ENCODE data around the gene FOXP2.

Gene FOXP2

DNA sequence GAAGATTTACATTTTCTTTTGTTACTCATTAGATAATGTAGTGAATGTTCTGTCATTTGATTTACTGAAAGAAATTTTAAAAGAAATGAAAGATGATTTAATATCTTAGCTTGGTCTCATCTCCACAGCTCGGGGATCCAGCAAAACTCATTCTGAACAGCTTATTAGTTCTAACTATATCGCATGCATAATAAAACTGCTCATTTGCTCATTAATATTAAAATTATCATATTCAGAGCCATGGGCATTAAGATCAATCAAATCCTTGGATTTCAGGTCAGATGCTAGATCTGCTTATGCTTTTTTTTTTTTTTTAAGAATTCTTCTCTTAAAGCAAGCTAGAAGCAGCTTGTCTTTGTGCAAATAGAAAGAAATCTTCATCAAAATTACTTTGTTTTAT, 246.1 kb downstream of the FOXP2 start:
- in situ Hi-C loops (cut with HindIII; ENCODE audit: low sequenced_read_pairs): no loop called here
- H3K4me3 ChIP-seq (ENCODE audit: low read depth, low read length): no peak overlapping the region
- no peak for DNase-seq (ENCODE audit: low read depth, low spot score)
- TF ChIP-seq, protein P1, sequence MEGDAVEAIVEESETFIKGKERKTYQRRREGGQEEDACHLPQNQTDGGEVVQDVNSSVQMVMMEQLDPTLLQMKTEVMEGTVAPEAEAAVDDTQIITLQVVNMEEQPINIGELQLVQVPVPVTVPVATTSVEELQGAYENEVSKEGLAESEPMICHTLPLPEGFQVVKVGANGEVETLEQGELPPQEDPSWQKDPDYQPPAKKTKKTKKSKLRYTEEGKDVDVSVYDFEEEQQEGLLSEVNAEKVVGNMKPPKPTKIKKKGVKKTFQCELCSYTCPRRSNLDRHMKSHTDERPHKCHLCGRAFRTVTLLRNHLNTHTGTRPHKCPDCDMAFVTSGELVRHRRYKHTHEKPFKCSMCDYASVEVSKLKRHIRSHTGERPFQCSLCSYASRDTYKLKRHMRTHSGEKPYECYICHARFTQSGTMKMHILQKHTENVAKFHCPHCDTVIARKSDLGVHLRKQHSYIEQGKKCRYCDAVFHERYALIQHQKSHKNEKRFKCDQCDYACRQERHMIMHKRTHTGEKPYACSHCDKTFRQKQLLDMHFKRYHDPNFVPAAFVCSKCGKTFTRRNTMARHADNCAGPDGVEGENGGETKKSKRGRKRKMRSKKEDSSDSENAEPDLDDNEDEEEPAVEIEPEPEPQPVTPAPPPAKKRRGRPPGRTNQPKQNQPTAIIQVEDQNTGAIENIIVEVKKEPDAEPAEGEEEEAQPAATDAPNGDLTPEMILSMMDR (IDR thresholded peaks at IDR 0.05; ENCODE audit: low read depth, low read length): no peak

DNA sequence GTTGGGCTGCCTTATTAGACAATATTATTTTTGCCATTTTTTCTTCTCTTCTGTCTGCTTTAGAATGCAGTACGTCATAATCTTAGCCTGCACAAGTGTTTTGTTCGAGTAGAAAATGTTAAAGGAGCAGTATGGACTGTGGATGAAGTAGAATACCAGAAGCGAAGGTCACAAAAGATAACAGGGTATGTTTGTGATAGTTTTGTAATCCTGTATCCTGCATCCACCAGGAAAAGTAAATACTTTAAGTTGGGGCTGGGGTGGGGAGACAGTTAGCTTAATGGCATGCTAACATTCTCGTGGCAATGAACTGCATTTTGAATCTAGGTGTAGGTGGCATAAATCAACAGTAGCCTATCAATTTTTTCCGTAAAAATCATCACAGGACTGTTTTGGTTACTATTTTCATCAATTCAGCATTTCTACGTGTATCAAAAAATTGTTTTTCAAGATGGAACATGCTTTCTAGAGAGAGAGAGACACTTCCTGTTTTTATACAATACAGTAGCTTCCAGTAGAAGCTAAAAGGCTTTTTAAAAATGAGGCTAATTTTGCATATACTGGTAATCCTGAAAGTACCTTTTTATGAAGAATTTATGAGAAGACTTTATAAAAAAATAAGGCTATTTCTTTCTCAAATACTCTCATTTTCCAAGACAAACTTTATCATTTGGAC, 247.5 kb downstream of the FOXP2 start:
- no peak for DNase-seq (ENCODE audit: low read depth, low spot score)
- TF ChIP-seq, protein P1 (IDR thresholded peaks at IDR 0.05; ENCODE audit: low read depth, low read length): no peak
- H3K4me3 ChIP-seq (ENCODE audit: low read depth, low read length): no peak overlapping the region
- in situ Hi-C loops (cut with HindIII; ENCODE audit: low sequenced_read_pairs): no loop called here

DNA sequence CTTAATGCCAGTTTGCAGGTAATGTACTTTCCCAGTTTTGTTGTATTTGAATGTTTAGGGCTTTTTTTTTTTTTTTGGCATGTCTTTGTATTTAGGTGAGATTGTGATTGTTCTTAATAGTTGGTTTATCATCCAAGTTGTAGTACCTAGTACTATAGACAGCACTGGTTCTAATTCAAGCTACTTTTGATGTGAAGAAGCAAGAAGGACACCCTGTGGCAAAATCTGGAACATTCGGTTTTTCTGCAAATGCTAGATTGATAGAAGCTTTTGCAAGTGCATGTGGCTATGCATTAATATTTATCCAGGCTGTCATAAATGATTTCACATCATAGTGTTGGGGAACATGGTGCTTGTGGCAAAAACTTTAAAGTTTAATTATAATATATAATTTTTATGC, 248.9 kb downstream of the FOXP2 start:
- in situ Hi-C loops (cut with HindIII; ENCODE audit: low sequenced_read_pairs): no loop called here
- TF ChIP-seq, protein P1 (IDR thresholded peaks at IDR 0.05; ENCODE audit: low read depth, low read length): peak; percentile 47
- no peak overlapping the region for H3K4me3 ChIP-seq (ENCODE audit: low read depth, low read length)
- DNase-seq (ENCODE audit: low read depth, low spot score): peak; percentile 59

DNA sequence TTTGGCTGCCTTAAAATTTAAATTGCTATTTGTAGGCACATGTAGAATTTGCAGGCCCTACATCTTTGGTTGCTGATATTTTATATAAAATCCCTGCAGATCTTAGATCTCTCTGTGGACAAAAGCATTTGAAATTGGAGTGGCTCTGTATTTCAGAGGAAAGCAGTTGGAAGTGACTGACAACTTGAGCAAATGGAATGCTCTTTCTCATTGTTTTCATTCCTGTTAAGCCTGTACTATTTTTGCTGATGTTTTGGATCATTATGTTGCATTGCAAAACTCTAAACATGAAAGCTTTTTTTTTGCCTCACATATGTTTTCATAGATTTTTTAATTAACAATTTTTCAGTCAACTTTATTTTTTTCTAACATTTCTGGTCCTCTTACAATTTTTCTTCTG, 256.1 kb downstream of the FOXP2 start:
- TF ChIP-seq, protein P1 (IDR thresholded peaks at IDR 0.05; ENCODE audit: low read depth, low read length): no peak
- in situ Hi-C loops (cut with HindIII; ENCODE audit: low sequenced_read_pairs): no loop called here
- DNase-seq (ENCODE audit: low read depth, low spot score): no peak
- no peak overlapping the region for H3K4me3 ChIP-seq (ENCODE audit: low read depth, low read length)

DNA sequence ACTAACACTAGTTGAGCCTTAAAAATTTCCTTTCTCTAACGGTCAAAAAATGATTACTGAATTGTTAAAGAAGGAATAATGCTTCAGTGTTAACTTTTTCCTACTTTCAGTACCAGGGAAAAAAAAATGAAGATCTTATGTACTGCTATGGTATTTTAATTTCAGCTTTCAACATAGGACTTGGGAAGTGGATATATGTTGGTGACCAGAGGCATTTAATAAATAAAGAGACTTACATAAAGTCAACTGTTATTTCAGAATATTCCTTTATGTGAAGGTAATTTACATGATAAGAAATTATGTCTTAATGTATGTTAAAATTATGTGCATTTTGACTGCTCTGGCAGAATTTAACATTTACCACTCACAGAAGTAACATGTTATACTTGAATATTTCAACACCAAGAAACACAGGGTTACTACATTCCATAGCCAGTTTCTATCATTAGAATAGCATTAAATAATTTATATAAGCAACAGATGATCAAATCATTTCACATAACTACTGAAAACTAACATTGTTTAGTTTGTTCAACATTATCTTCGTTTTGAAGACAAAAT, 257.0 kb downstream of the FOXP2 start:
- in situ Hi-C loops (cut with HindIII; ENCODE audit: low sequenced_read_pairs): no loop called here
- no peak overlapping the region for H3K4me3 ChIP-seq (ENCODE audit: low read depth, low read length)
- DNase-seq (ENCODE audit: low read depth, low spot score): no peak
- TF ChIP-seq, protein P1 (IDR thresholded peaks at IDR 0.05; ENCODE audit: low read depth, low read length): no peak

DNA sequence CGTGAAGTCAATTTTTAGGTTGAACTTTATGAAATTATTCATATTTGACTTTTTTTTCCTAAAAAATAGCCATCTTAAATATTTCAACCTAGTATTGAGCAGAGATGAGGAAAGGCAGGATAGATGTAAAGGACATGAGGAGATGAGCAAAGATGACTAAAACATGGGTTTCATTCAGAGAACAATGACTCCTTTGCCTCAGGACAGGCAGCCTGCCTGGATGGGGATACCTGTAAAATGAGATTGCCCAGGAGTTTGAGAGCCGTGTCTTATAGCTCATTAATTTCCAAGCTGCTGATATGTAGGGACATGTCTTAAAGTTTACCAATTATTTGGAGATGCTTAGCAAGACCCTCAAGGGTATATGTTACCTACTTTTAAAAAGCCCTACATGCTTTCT, 263.5 kb downstream of the FOXP2 start:
- no peak for DNase-seq (ENCODE audit: low read depth, low spot score)
- H3K4me3 ChIP-seq (ENCODE audit: low read depth, low read length): no peak overlapping the region
- in situ Hi-C loops (cut with HindIII; ENCODE audit: low sequenced_read_pairs): no loop called here
- TF ChIP-seq, protein P1 (IDR thresholded peaks at IDR 0.05; ENCODE audit: low read depth, low read length): no peak

Data from astrocyte of the spinal cord (primary cell).